Measurements from ENCODE around the gene ACOXL.

ACOXL gene

GRCh38 chr2:110931648-110932047 is 199.3 kb downstream of the ACOXL start:
- DNase-seq (ENCODE audit: low read depth) = peak; percentile 63
- no peak for TF ChIP-seq CTCF (conservative IDR thresholded peaks at IDR 0.05; ENCODE audit: low read depth, low read length)

GRCh38 chr2:110933420-110933819 is 201.0 kb downstream of the ACOXL start:
- no peak overlapping the region for H3K4me3 ChIP-seq (ENCODE audit: low read depth, low read length)
- DNase-seq (ENCODE audit: low read depth) = no peak
- TF ChIP-seq CTCF (conservative IDR thresholded peaks at IDR 0.05; ENCODE audit: low read depth, low read length) = no peak

More at GRCh38 chr2:110931648-110932047, 199.3 kb downstream of the ACOXL start:
- H3K4me3 ChIP-seq (ENCODE audit: low read depth, low read length) = no peak overlapping the region

GRCh38 chr2:110934948-110935347 is 202.6 kb downstream of the ACOXL start:
- H3K4me3 ChIP-seq (ENCODE audit: low read depth, low read length) = no peak overlapping the region
- DNase-seq (ENCODE audit: low read depth) = no peak
- no peak for TF ChIP-seq CTCF (conservative IDR thresholded peaks at IDR 0.05; ENCODE audit: low read depth, low read length)

- no peak for DNase-seq (ENCODE audit: low read depth)
- H3K4me3 ChIP-seq (ENCODE audit: low read depth, low read length) = no peak overlapping the region
- no peak for TF ChIP-seq CTCF (conservative IDR thresholded peaks at IDR 0.05; ENCODE audit: low read depth, low read length)
These were observed 208.1 kb downstream of the ACOXL start for GRCh38 chr2:110940376-110940910.

GRCh38 chr2:110941226-110941625 is 208.9 kb downstream of the ACOXL start:
- no peak for DNase-seq (ENCODE audit: low read depth)
- H3K4me3 ChIP-seq (ENCODE audit: low read depth, low read length) = no peak overlapping the region
- no peak for TF ChIP-seq CTCF (conservative IDR thresholded peaks at IDR 0.05; ENCODE audit: low read depth, low read length)

GRCh38 chr2:110943070-110943634 is 210.8 kb downstream of the ACOXL start:
- H3K4me3 ChIP-seq (ENCODE audit: low read depth, low read length) = no peak overlapping the region
- no peak for TF ChIP-seq CTCF (conservative IDR thresholded peaks at IDR 0.05; ENCODE audit: low read depth, low read length)
- no peak for DNase-seq (ENCODE audit: low read depth)

GRCh38 chr2:110946902-110947301 is 214.5 kb downstream of the ACOXL start:
- no peak for DNase-seq (ENCODE audit: low read depth)
- TF ChIP-seq CTCF (conservative IDR thresholded peaks at IDR 0.05; ENCODE audit: low read depth, low read length) = no peak
- H3K4me3 ChIP-seq (ENCODE audit: low read depth, low read length) = no peak overlapping the region
